GM23248 (cell line): Measurements from ENCODE around the gene TENM3. TPM values are rescaled to one million over a fixed set of nuclear protein-coding genes. Genes with fewer than 3 reads are reported as not detected.

ENCODE experiments used
- DNase-seq: peaks from one replicate; pipeline ENCODE4 v3.0.0-alpha.2; 2015
- H2AFZ ChIP-seq: fragments of 200-600 bp; sonication (generic); 2 replicates; pipeline ENCODE4 v1.6.1; 2016; ENCODE audit warnings: antibody characterized with exemption
- H3F3A ChIP-seq: fragments of 200-600 bp; sonication (generic); 2 replicates; pipeline ENCODE4 v1.6.1; 2016; ENCODE audit warnings: mild to moderate bottlenecking, antibody characterized with exemption, mixed run types; ENCODE audit not compliant: insufficient read depth
- H3K27ac ChIP-seq: fragments of 200-600 bp; sonication (generic); 2 replicates; pipeline ENCODE4 v1.5.1; 2016; ENCODE audit warnings: mild to moderate bottlenecking
- H3K27me3 ChIP-seq: fragments of 200-600 bp; sonication (generic); replicated peaks from 2 replicates; pipeline ENCODE4 v1.6.1; 2016; ENCODE audit warnings: mild to moderate bottlenecking; ENCODE audit not compliant: insufficient read depth
- H3K36me3 ChIP-seq: fragments of 200-600 bp; sonication (generic); 2 replicates; pipeline ENCODE4 v1.6.1; 2016; ENCODE audit warnings: low read depth, mild to moderate bottlenecking
- H3K4me1 ChIP-seq: fragments of 200-600 bp; sonication (generic); 2 replicates; pipeline ENCODE4 v1.6.1; 2016; ENCODE audit warnings: mild to moderate bottlenecking; ENCODE audit not compliant: insufficient read depth
- H3K4me2 ChIP-seq: fragments of 200-600 bp; sonication (generic); one replicate; pipeline ENCODE4 v1.6.1; 2016; ENCODE audit warnings: mild to moderate bottlenecking; ENCODE audit not compliant: unreplicated experiment
- H3K4me3 ChIP-seq: fragments of 200-600 bp; sonication (generic); 2 replicates; pipeline ENCODE4 v1.5.1; 2016; ENCODE audit warnings: mild to moderate bottlenecking
- H3K79me2 ChIP-seq: fragments of 200-600 bp; sonication (generic); 2 replicates; pipeline ENCODE4 v1.6.1; 2016; ENCODE audit warnings: mild to moderate bottlenecking; ENCODE audit not compliant: insufficient read depth
- H3K9ac ChIP-seq: fragments of 200-600 bp; sonication (generic); 2 replicates; pipeline ENCODE4 v1.6.1; 2016; ENCODE audit warnings: mild to moderate bottlenecking
- H3K9me2 ChIP-seq: fragments of 200-600 bp; sonication (generic); 2 replicates; pipeline ENCODE4 v1.6.1; 2016; ENCODE audit warnings: mixed run types, mild to moderate bottlenecking, moderate library complexity; ENCODE audit not compliant: insufficient read depth
- H3K9me3 ChIP-seq: fragments of 200-600 bp; sonication (generic); one replicate; pipeline ENCODE4 v1.6.1; 2017; ENCODE audit warnings: low read depth
- H4K20me1 ChIP-seq: fragments of 200-600 bp; sonication (generic); 2 replicates; pipeline ENCODE4 v1.6.0; 2016; ENCODE audit not compliant: insufficient read depth
- EZH2 ChIP-seq: fragments of 200-600 bp; sonication (generic); IDR thresholded peaks from 2 replicates; pipeline ENCODE4 v1.6.1; 2018; ENCODE audit warnings: antibody characterized with exemption, mild to moderate bottlenecking; ENCODE audit not compliant: insufficient read depth, poor library complexity, severe bottlenecking
- EZH2phosphoT487 ChIP-seq: fragments of 200-600 bp; sonication (generic); IDR thresholded peaks from 2 replicates; pipeline ENCODE4 v1.6.1; 2018; ENCODE audit warnings: antibody characterized with exemption, moderate library complexity, mild to moderate bottlenecking, low read depth; ENCODE audit not compliant: insufficient read depth
- WGBS, 2 experiments: methylation state at CpG; one replicate each; pipeline ENCODE4 v1.1.6; 2015 to 2017; ENCODE audit warnings: low lambda C conversion rate in 2 of 2, low coverage in 1 of 2; ENCODE audit errors: missing lambda C conversion rate in 2 of 2; 5-methylcytosine and 5-hydroxymethylcytosine counted together
- in situ Hi-C: fragments of 300-500 bp; cut with MboI; formaldehyde crosslinking; loops from 2 replicates; pipeline ENCODE4 v1.15.0; 2020
- polyA plus RNA-seq: library from polyadenylated mRNA; unstranded; fragments of >200 nt; fragmentation: Nextera tagmentation; extraction: Ambion mirVana; gene quantifications from 2 replicates; pipeline ENCODE4 v1.2.1, GENCODE V29; 2016
- total RNA-seq: library from RNA; depleted of rRNA; stranded (reverse); fragments of >200 nt; shearing (Covaris generic); gene quantifications from 2 replicates; pipeline ENCODE4 v1.2.3, GENCODE V29; 2014

Gene TENM3
- total and polyA plus RNA-seq, 2 experiments from 2014 or later: 0.83 to 8.1 TPM

- DNase-seq: no peak
- H3K4me1 ChIP-seq: no peaks in the 10 kb centered on the region
- no peaks in the 10 kb centered on the region for H4K20me1 ChIP-seq
- no peaks in the 10 kb centered on the region for H3F3A ChIP-seq
- H3K79me2 ChIP-seq: no peaks in the 10 kb centered on the region
- TF ChIP-seq EZH2: no peak
- TF ChIP-seq EZH2phosphoT487: no peak
- H3K27ac ChIP-seq: no peak overlapping the region
- no peak overlapping the region for H3K4me2 ChIP-seq
- no peak overlapping the region for H3K9ac ChIP-seq
- 14% methylated on average over 2 of the region's 2 CpGs for WGBS, 2 experiments
- no peaks in the 10 kb centered on the region for H3K36me3 ChIP-seq
- in situ Hi-C loops: no loop called here
- no peak overlapping the region for H3K4me3 ChIP-seq
- no peaks in the 10 kb centered on the region for H3K9me2 ChIP-seq
- no peaks in the 10 kb centered on the region for H3K9me3 ChIP-seq
- H2AFZ ChIP-seq: no peak overlapping the region
- no peaks in the 10 kb centered on the region for H3K27me3 ChIP-seq
Observed at GRCh38 chr4:182589100-182589499, 345.9 kb downstream of the TENM3 start.

- Histone ChIP-seq H3K27ac (no peak overlapping the region), H3K9me3 (no peaks in the 10 kb centered on the region), H3K79me2 (no peaks in the 10 kb centered on the region), H3F3A (no peaks in the 10 kb centered on the region), H2AFZ (no peak overlapping the region), H3K27me3 (no peaks in the 10 kb centered on the region), H3K4me3 (no peak overlapping the region), H3K9ac (no peak overlapping the region), H3K4me2 (no peak overlapping the region), H4K20me1 (no peaks in the 10 kb centered on the region), H3K9me2 (no peaks in the 10 kb centered on the region), H3K36me3 (no peaks in the 10 kb centered on the region), H3K4me1 (no peaks in the 10 kb centered on the region)
- 53 to 58% methylated on average over 7 of the region's 7 CpGs for WGBS, 2 experiments
- TF ChIP-seq EZH2 (no peak), EZH2phosphoT487 (no peak)
- in situ Hi-C loops: no loop called here
- DNase-seq: no peak
Observed at GRCh38 chr4:182593402-182593801, 350.2 kb downstream of the TENM3 start.

GRCh38 chr4:182593864-182594263 is 350.7 kb downstream of the TENM3 start:
- Histone ChIP-seq H3K79me2 (no peaks in the 10 kb centered on the region), H3K9me2 (no peaks in the 10 kb centered on the region), H2AFZ (no peak overlapping the region), H3K9ac (no peak overlapping the region), H3K4me3 (no peak overlapping the region), H3K27ac (no peak overlapping the region), H4K20me1 (no peaks in the 10 kb centered on the region), H3K36me3 (no peaks in the 10 kb centered on the region), H3K4me1 (no peaks in the 10 kb centered on the region), H3K4me2 (no peak overlapping the region), H3K27me3 (no peaks in the 10 kb centered on the region), H3F3A (no peaks in the 10 kb centered on the region), H3K9me3 (no peaks in the 10 kb centered on the region)
- no peak for DNase-seq
- TF ChIP-seq EZH2 (no peak), EZH2phosphoT487 (no peak)
- in situ Hi-C loops: no loop called here
- WGBS, 2 experiments: 62 to 69% methylated on average over 1 of the region's 1 CpG

GRCh38 chr4:182600093-182600492 is 356.9 kb downstream of the TENM3 start:
- TF ChIP-seq EZH2phosphoT487 (no peak), EZH2 (no peak)

GRCh38 chr4:182600856-182601255 is 357.7 kb downstream of the TENM3 start:
- no peak for TF ChIP-seq EZH2
- TF ChIP-seq EZH2phosphoT487: no peak
- Histone ChIP-seq H3K36me3 (no peaks in the 10 kb centered on the region), H3K9me3 (no peaks in the 10 kb centered on the region), H3K9me2 (no peaks in the 10 kb centered on the region), H3K27me3 (no peaks in the 10 kb centered on the region), H4K20me1 (no peaks in the 10 kb centered on the region), H3K4me1 (0 out of 2 replicates have a peak, but pooled peaks cover 5% of the 10 kb centered on the region), H3K4me2 (no peak overlapping the region), H3K9ac (no peak overlapping the region), H3K27ac (no peak overlapping the region), H3F3A (no peaks in the 10 kb centered on the region), H3K4me3 (no peak overlapping the region), H2AFZ (no peak overlapping the region), H3K79me2 (no peaks in the 10 kb centered on the region)
- DNase-seq: no peak
- in situ Hi-C loops: no loop called here
- WGBS, 2 experiments: 56 to 60% methylated on average over 8 of the region's 8 CpGs

More at GRCh38 chr4:182600093-182600492, 356.9 kb downstream of the TENM3 start:
- Histone ChIP-seq H3K4me1 (0 out of 2 replicates have a peak, but pooled peaks cover 5% of the 10 kb centered on the region), H3K36me3 (no peaks in the 10 kb centered on the region), H3K4me2 (no peak overlapping the region), H3K27me3 (no peaks in the 10 kb centered on the region), H3K4me3 (no peak overlapping the region), H3K9me3 (no peaks in the 10 kb centered on the region), H3K79me2 (no peaks in the 10 kb centered on the region), H3F3A (no peaks in the 10 kb centered on the region), H3K27ac (no peak overlapping the region), H3K9me2 (no peaks in the 10 kb centered on the region), H2AFZ (no peak overlapping the region), H4K20me1 (no peaks in the 10 kb centered on the region), H3K9ac (no peak overlapping the region)
- in situ Hi-C loops: no loop called here
- WGBS, 2 experiments: 18 to 26% methylated on average over 2 of the region's 2 CpGs
- DNase-seq: no peak
